Measurements from ENCODE around the gene HYAL3.

The HYAL3 gene

GRCh38 chr3:50261505-50261904, 37.7 kb downstream of the HYAL3 start:
- Histone ChIP-seq H3K4me1 (ENCODE audit: control insufficient read depth, insufficient read depth, low read length) (peaks cover 59% of the 10 kb centered on the region), H3K9ac (ENCODE audit: low read length in 2 of 2) (peak overlapping the region in 1 of 2 donors; percentile 90)

GRCh38 chr3:50260942-50261441, 38.2 kb downstream of the HYAL3 start:
- peaks cover 54% of the 10 kb centered on the region for H3K4me1 ChIP-seq (ENCODE audit: control insufficient read depth, insufficient read depth, low read length)
- H3K9ac ChIP-seq (ENCODE audit: low read length in 2 of 2), result peak overlapping the region; percentile 90
- H3K27ac ChIP-seq (ENCODE audit: low read length), result peak overlapping the region; percentile 94
- H3K27me3 ChIP-seq (ENCODE audit: control insufficient read depth in 1 of 2, insufficient read depth in 2 of 2, low read length in 2 of 2), result no peaks in the 10 kb centered on the region
- peaks cover 17 to 19% of the 10 kb centered on the region in 2 donors for H3K36me3 ChIP-seq (ENCODE audit: control insufficient read depth in 2 of 2, insufficient read depth in 2 of 2, low read length in 2 of 2)
- peak overlapping the region; percentile 69 to 76 for H3K4me3 ChIP-seq (ENCODE audit: low read length in 2 of 2)
- H3K9me3 ChIP-seq (ENCODE audit: control insufficient read depth in 2 of 2, low read length in 2 of 2), result peaks cover 0 to 4% of the 10 kb centered on the region in 2 donors

More at GRCh38 chr3:50261505-50261904, 37.7 kb downstream of the HYAL3 start:
- Histone ChIP-seq H3K27me3 (ENCODE audit: control insufficient read depth in 1 of 2, insufficient read depth in 2 of 2, low read length in 2 of 2) (no peaks in the 10 kb centered on the region), H3K36me3 (ENCODE audit: control insufficient read depth in 2 of 2, insufficient read depth in 2 of 2, low read length in 2 of 2) (peaks cover 12 to 15% of the 10 kb centered on the region in 2 donors), H3K27ac (ENCODE audit: low read length) (peak overlapping the region; percentile 94), H3K4me3 (ENCODE audit: low read length in 2 of 2) (peak overlapping the region in 1 of 2 donors; percentile 76), H3K9me3 (ENCODE audit: control insufficient read depth in 2 of 2, low read length in 2 of 2) (peaks cover 0 to 4% of the 10 kb centered on the region in 2 donors)

- peak overlapping the region; percentile 94 for H3K27ac ChIP-seq (ENCODE audit: low read length)
- H3K9ac ChIP-seq (ENCODE audit: low read length in 2 of 2), result peak overlapping the region; percentile 90
- peaks cover 50% of the 10 kb centered on the region for H3K4me1 ChIP-seq (ENCODE audit: control insufficient read depth, insufficient read depth, low read length)
- peak overlapping the region; percentile 69 to 76 for H3K4me3 ChIP-seq (ENCODE audit: low read length in 2 of 2)
- H3K36me3 ChIP-seq (ENCODE audit: control insufficient read depth in 2 of 2, insufficient read depth in 2 of 2, low read length in 2 of 2), result peaks cover 18 to 20% of the 10 kb centered on the region in 2 donors
- peaks cover 0 to 4% of the 10 kb centered on the region in 2 donors for H3K9me3 ChIP-seq (ENCODE audit: control insufficient read depth in 2 of 2, low read length in 2 of 2)
- no peaks in the 10 kb centered on the region for H3K27me3 ChIP-seq (ENCODE audit: control insufficient read depth in 1 of 2, insufficient read depth in 2 of 2, low read length in 2 of 2)
These were observed 38.9 kb downstream of the HYAL3 start for GRCh38 chr3:50260027-50260941.

GRCh38 chr3:50259432-50260026, 39.7 kb downstream of the HYAL3 start:
- Histone ChIP-seq H3K9me3 (ENCODE audit: control insufficient read depth in 2 of 2, low read length in 2 of 2) (peaks cover 0 to 4% of the 10 kb centered on the region in 2 donors), H3K9ac (ENCODE audit: low read length in 2 of 2) (peak overlapping the region; percentile 51 to 54), H3K27ac (ENCODE audit: low read length) (peak overlapping the region; percentile 94), H3K27me3 (ENCODE audit: control insufficient read depth in 1 of 2, insufficient read depth in 2 of 2, low read length in 2 of 2) (no peaks in the 10 kb centered on the region), H3K4me3 (ENCODE audit: low read length in 2 of 2) (peak overlapping the region; percentile 20 to 59), H3K36me3 (ENCODE audit: control insufficient read depth in 2 of 2, insufficient read depth in 2 of 2, low read length in 2 of 2) (peaks cover 23% of the 10 kb centered on the region in 2 donors), H3K4me1 (ENCODE audit: control insufficient read depth, insufficient read depth, low read length) (peaks cover 48% of the 10 kb centered on the region)

GRCh38 chr3:50258979-50259378, 40.2 kb downstream of the HYAL3 start:
- Histone ChIP-seq H3K27ac (ENCODE audit: low read length) (peak overlapping the region; percentile 94), H3K4me3 (ENCODE audit: low read length in 2 of 2) (no peak overlapping the region), H3K36me3 (ENCODE audit: control insufficient read depth in 2 of 2, insufficient read depth in 2 of 2, low read length in 2 of 2) (peaks cover 23 to 28% of the 10 kb centered on the region in 2 donors), H3K9ac (ENCODE audit: low read length in 2 of 2) (no peak overlapping the region), H3K4me1 (ENCODE audit: control insufficient read depth, insufficient read depth, low read length) (peaks cover 44% of the 10 kb centered on the region), H3K27me3 (ENCODE audit: control insufficient read depth in 1 of 2, insufficient read depth in 2 of 2, low read length in 2 of 2) (no peaks in the 10 kb centered on the region), H3K9me3 (ENCODE audit: control insufficient read depth in 2 of 2, low read length in 2 of 2) (peaks cover 0 to 4% of the 10 kb centered on the region in 2 donors)

- H3K27me3 ChIP-seq (ENCODE audit: control insufficient read depth in 1 of 2, insufficient read depth in 2 of 2, low read length in 2 of 2), result no peaks in the 10 kb centered on the region
- peaks cover 0 to 4% of the 10 kb centered on the region in 2 donors for H3K9me3 ChIP-seq (ENCODE audit: control insufficient read depth in 2 of 2, low read length in 2 of 2)
- H3K36me3 ChIP-seq (ENCODE audit: control insufficient read depth in 2 of 2, insufficient read depth in 2 of 2, low read length in 2 of 2), result peaks cover 23 to 32% of the 10 kb centered on the region in 2 donors
- H3K4me3 ChIP-seq (ENCODE audit: low read length in 2 of 2), result no peak overlapping the region
- peaks cover 39% of the 10 kb centered on the region for H3K4me1 ChIP-seq (ENCODE audit: control insufficient read depth, insufficient read depth, low read length)
- H3K9ac ChIP-seq (ENCODE audit: low read length in 2 of 2), result no peak overlapping the region
- peak overlapping the region; percentile 94 for H3K27ac ChIP-seq (ENCODE audit: low read length)
These were observed 41.0 kb downstream of the HYAL3 start for GRCh38 chr3:50258029-50258680.

GRCh38 chr3:50256978-50257890, 42.0 kb downstream of the HYAL3 start:
- H3K9ac ChIP-seq (ENCODE audit: low read length in 2 of 2), result no peak overlapping the region
- H3K4me1 ChIP-seq (ENCODE audit: control insufficient read depth, insufficient read depth, low read length), result peaks cover 39% of the 10 kb centered on the region

GRCh38 chr3:50255251-50255615, 44.0 kb downstream of the HYAL3 start:
- Histone ChIP-seq H3K4me1 (ENCODE audit: control insufficient read depth, insufficient read depth, low read length) (peaks cover 33% of the 10 kb centered on the region), H3K27ac (ENCODE audit: low read length) (no peak overlapping the region), H3K9ac (ENCODE audit: low read length in 2 of 2) (no peak overlapping the region)

More at GRCh38 chr3:50256978-50257890, 42.0 kb downstream of the HYAL3 start:
- H3K9me3 ChIP-seq (ENCODE audit: control insufficient read depth in 2 of 2, low read length in 2 of 2), result peaks cover 0 to 4% of the 10 kb centered on the region in 2 donors
- H3K36me3 ChIP-seq (ENCODE audit: control insufficient read depth in 2 of 2, insufficient read depth in 2 of 2, low read length in 2 of 2), result peaks cover 28 to 37% of the 10 kb centered on the region in 2 donors
- no peak overlapping the region for H3K27ac ChIP-seq (ENCODE audit: low read length)
- H3K27me3 ChIP-seq (ENCODE audit: control insufficient read depth in 1 of 2, insufficient read depth in 2 of 2, low read length in 2 of 2), result no peaks in the 10 kb centered on the region
- no peak overlapping the region for H3K4me3 ChIP-seq (ENCODE audit: low read length in 2 of 2)

GRCh38 chr3:50254577-50255250, 44.5 kb downstream of the HYAL3 start:
- H3K36me3 ChIP-seq (ENCODE audit: control insufficient read depth in 2 of 2, insufficient read depth in 2 of 2, low read length in 2 of 2), result peaks cover 31 to 46% of the 10 kb centered on the region in 2 donors
- no peaks in the 10 kb centered on the region for H3K27me3 ChIP-seq (ENCODE audit: control insufficient read depth in 1 of 2, insufficient read depth in 2 of 2, low read length in 2 of 2)
- H3K9me3 ChIP-seq (ENCODE audit: control insufficient read depth in 2 of 2, low read length in 2 of 2), result peaks cover 0 to 4% of the 10 kb centered on the region in 2 donors
- H3K9ac ChIP-seq (ENCODE audit: low read length in 2 of 2), result no peak overlapping the region
- no peak overlapping the region for H3K4me3 ChIP-seq (ENCODE audit: low read length in 2 of 2)
- H3K4me1 ChIP-seq (ENCODE audit: control insufficient read depth, insufficient read depth, low read length), result peaks cover 36% of the 10 kb centered on the region
- H3K27ac ChIP-seq (ENCODE audit: low read length), result peak overlapping the region; percentile 41

More at GRCh38 chr3:50255251-50255615, 44.0 kb downstream of the HYAL3 start:
- H3K27me3 ChIP-seq (ENCODE audit: control insufficient read depth in 1 of 2, insufficient read depth in 2 of 2, low read length in 2 of 2), result no peaks in the 10 kb centered on the region
- H3K36me3 ChIP-seq (ENCODE audit: control insufficient read depth in 2 of 2, insufficient read depth in 2 of 2, low read length in 2 of 2), result peaks cover 31 to 43% of the 10 kb centered on the region in 2 donors
- H3K4me3 ChIP-seq (ENCODE audit: low read length in 2 of 2), result no peak overlapping the region
- peaks cover 0 to 4% of the 10 kb centered on the region in 2 donors for H3K9me3 ChIP-seq (ENCODE audit: control insufficient read depth in 2 of 2, low read length in 2 of 2)
